Activated naive CD8-positive, alpha-beta T cell (primary cell): ENCODE data around the gene HIC1.

ENCODE experiments used
- H3K27ac Mint-ChIP-seq: one replicate; pipeline ENCODE4 v1.8.0; 2021; ENCODE audit warnings: mixed read lengths
- H3K27me3 Mint-ChIP-seq: one replicate; pipeline ENCODE4 v1.8.0; 2021; ENCODE audit warnings: mixed read lengths
- H3K36me3 Mint-ChIP-seq: one replicate; pipeline ENCODE4 v1.8.0; 2021; ENCODE audit warnings: mixed read lengths
- H3K4me1 Mint-ChIP-seq: one replicate; pipeline ENCODE4 v1.8.0; 2021; ENCODE audit warnings: low read depth, mixed read lengths
- H3K4me3 Mint-ChIP-seq: one replicate; pipeline ENCODE4 v1.8.0; 2021; ENCODE audit warnings: mild to moderate bottlenecking, mixed read lengths
- H3K9me3 Mint-ChIP-seq: one replicate; pipeline ENCODE4 v1.8.0; 2021; ENCODE audit warnings: low read depth, mixed read lengths

HIC1 gene

GRCh38 chr17:2068031-2068518, 13.2 kb downstream of the HIC1 start:
- peaks cover 33% of the 10 kb centered on the region for H3K36me3 Mint-ChIP-seq
- H3K27me3 Mint-ChIP-seq = no peaks in the 10 kb centered on the region
- peaks cover 27% of the 10 kb centered on the region for H3K4me1 Mint-ChIP-seq
- no peak overlapping the region for H3K4me3 Mint-ChIP-seq
- no peaks in the 10 kb centered on the region for H3K9me3 Mint-ChIP-seq
- H3K27ac Mint-ChIP-seq = no peak overlapping the region

GRCh38 chr17:2068519-2069051, 13.7 kb downstream of the HIC1 start:
- Mint-ChIP-seq H3K36me3 (peaks cover 29% of the 10 kb centered on the region), H3K4me3 (peak overlapping the region; percentile 40), H3K9me3 (no peaks in the 10 kb centered on the region), H3K27ac (peak overlapping the region; percentile 61), H3K4me1 (peaks cover 27% of the 10 kb centered on the region), H3K27me3 (no peaks in the 10 kb centered on the region)

DNA sequence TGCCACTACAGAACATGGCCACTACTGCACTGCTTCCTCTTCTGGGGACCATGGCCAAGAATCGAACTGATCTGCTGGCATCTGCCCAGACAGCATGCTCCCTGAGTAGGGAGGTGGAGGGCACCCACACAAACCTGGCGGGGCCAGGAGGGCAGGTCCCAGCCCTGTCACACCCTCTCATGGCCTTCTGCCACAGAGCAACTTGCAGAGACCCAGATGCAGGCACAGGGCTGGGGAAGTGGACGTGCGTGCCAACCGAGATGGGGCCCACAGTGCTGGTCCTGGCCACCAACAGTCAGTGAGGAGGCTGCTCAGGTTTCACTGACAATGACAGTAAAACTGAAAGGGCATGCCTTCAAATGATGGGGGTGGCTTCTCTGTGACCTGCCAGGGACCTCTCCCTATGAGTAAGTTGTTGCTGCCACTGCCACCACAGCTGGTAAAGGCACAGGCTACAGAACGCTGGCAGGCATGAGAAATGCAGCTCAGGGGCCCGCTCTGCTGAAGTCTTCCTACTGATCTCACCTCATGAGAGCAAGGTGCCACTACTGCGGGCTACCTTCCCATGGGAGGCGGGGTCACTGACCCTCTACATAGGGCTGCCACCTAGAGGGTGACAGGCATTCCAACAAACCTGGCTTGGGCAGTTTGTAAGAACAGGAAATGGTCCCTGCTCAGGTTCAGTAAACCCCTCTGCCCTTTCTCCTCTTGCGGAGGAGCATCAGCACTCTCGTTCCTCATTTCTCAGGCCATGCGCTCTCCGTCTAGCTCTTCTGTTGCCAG, 15.5 kb downstream of the HIC1 start:
- Mint-ChIP-seq H3K27me3 (no peaks in the 10 kb centered on the region), H3K9me3 (no peaks in the 10 kb centered on the region), H3K27ac (peak overlapping the region; percentile 86), H3K4me3 (peak overlapping the region; percentile 67), H3K4me1 (peaks cover 28% of the 10 kb centered on the region), H3K36me3 (peaks cover 28% of the 10 kb centered on the region)

GRCh38 chr17:2071024-2071385, 16.1 kb downstream of the HIC1 start:
- no peaks in the 10 kb centered on the region for H3K9me3 Mint-ChIP-seq
- peak overlapping the region; percentile 41 for H3K27ac Mint-ChIP-seq
- H3K27me3 Mint-ChIP-seq = no peaks in the 10 kb centered on the region
- H3K4me3 Mint-ChIP-seq = no peak overlapping the region
- H3K4me1 Mint-ChIP-seq = peaks cover 29% of the 10 kb centered on the region
- peaks cover 26% of the 10 kb centered on the region for H3K36me3 Mint-ChIP-seq

GRCh38 chr17:2071455-2072281, 16.8 kb downstream of the HIC1 start:
- H3K36me3 Mint-ChIP-seq = peaks cover 23% of the 10 kb centered on the region

GRCh38 chr17:2074919-2075318, 20.0 kb downstream of the HIC1 start:
- H3K4me1 Mint-ChIP-seq = peaks cover 18% of the 10 kb centered on the region
- no peaks in the 10 kb centered on the region for H3K27me3 Mint-ChIP-seq
- no peak overlapping the region for H3K4me3 Mint-ChIP-seq
- peaks cover 30% of the 10 kb centered on the region for H3K36me3 Mint-ChIP-seq
- no peak overlapping the region for H3K27ac Mint-ChIP-seq
- no peaks in the 10 kb centered on the region for H3K9me3 Mint-ChIP-seq

More at GRCh38 chr17:2071455-2072281, 16.8 kb downstream of the HIC1 start:
- Mint-ChIP-seq H3K4me1 (peaks cover 29% of the 10 kb centered on the region), H3K4me3 (no peak overlapping the region), H3K9me3 (no peaks in the 10 kb centered on the region), H3K27ac (no peak overlapping the region), H3K27me3 (no peaks in the 10 kb centered on the region)

- H3K4me3 Mint-ChIP-seq = no peak overlapping the region
- peaks cover 13% of the 10 kb centered on the region for H3K4me1 Mint-ChIP-seq
- no peak overlapping the region for H3K27ac Mint-ChIP-seq
- H3K27me3 Mint-ChIP-seq = no peaks in the 10 kb centered on the region
- H3K36me3 Mint-ChIP-seq = peaks cover 27% of the 10 kb centered on the region
- H3K9me3 Mint-ChIP-seq = no peaks in the 10 kb centered on the region
These were observed 20.6 kb downstream of the HIC1 start for GRCh38 chr17:2075336-2076086.

DNA sequence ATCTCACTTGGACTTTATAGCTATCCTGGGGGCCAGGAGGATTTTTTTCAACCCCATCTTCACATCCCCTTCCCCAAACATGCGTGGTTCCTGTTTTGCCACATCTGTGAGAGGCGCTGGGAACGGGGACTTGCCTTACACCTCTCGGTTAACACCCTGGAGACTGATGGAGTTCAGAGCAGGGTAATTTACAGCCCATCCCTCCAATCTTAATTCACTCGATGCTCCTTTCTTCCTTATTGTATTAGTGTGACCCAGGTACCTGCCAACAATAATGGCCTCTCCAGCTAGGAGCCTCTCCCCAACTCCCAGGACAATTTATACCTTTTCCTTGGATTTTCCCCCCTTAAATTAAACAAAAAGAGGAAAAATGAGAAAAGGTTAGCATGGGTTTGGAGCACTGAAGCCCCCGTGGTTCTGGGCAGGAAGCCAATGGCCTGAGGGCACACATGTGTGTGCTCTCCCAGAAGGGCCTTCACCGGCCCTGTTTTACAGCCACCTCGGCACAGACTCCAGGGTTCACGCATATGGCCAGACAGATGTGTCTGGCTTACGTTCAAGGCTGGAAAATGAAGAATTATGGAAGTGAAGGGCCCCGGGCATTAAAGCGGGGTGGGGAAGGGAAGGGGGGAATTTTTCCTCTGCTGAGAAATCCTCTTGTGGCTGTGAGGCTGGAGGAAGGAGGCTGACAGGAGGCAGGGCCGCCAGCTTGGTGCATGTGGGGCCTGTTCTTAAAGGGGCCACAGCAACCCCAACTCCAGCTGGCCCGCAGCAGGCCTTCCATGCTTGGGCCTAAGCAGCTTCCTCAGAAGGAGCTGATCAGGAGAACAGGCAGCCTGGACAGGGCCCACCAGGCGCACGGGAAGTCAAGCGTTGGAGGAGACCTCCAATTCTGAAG, 21.4 kb downstream of the HIC1 start:
- no peaks in the 10 kb centered on the region for H3K27me3 Mint-ChIP-seq
- no peaks in the 10 kb centered on the region for H3K9me3 Mint-ChIP-seq
- H3K27ac Mint-ChIP-seq = no peak overlapping the region
- H3K36me3 Mint-ChIP-seq = peaks cover 27% of the 10 kb centered on the region
- H3K4me3 Mint-ChIP-seq = no peak overlapping the region
- peaks cover 6% of the 10 kb centered on the region for H3K4me1 Mint-ChIP-seq

GRCh38 chr17:2077040-2077439, 22.1 kb downstream of the HIC1 start:
- no peaks in the 10 kb centered on the region for H3K9me3 Mint-ChIP-seq
- peaks cover 6% of the 10 kb centered on the region for H3K4me1 Mint-ChIP-seq
- H3K27me3 Mint-ChIP-seq = no peaks in the 10 kb centered on the region
- H3K4me3 Mint-ChIP-seq = no peak overlapping the region
- H3K36me3 Mint-ChIP-seq = peaks cover 32% of the 10 kb centered on the region
- H3K27ac Mint-ChIP-seq = no peak overlapping the region

GRCh38 chr17:2081564-2081963, 26.7 kb downstream of the HIC1 start:
- peaks cover 31% of the 10 kb centered on the region for H3K36me3 Mint-ChIP-seq
- no peaks in the 10 kb centered on the region for H3K27me3 Mint-ChIP-seq
- no peak overlapping the region for H3K27ac Mint-ChIP-seq
- no peak overlapping the region for H3K4me3 Mint-ChIP-seq
- peaks cover 3% of the 10 kb centered on the region for H3K4me1 Mint-ChIP-seq
- no peaks in the 10 kb centered on the region for H3K9me3 Mint-ChIP-seq

GRCh38 chr17:2082003-2082781, 27.3 kb downstream of the HIC1 start:
- Mint-ChIP-seq H3K4me3 (no peak overlapping the region), H3K36me3 (peaks cover 32% of the 10 kb centered on the region), H3K4me1 (peaks cover 7% of the 10 kb centered on the region)

DNA sequence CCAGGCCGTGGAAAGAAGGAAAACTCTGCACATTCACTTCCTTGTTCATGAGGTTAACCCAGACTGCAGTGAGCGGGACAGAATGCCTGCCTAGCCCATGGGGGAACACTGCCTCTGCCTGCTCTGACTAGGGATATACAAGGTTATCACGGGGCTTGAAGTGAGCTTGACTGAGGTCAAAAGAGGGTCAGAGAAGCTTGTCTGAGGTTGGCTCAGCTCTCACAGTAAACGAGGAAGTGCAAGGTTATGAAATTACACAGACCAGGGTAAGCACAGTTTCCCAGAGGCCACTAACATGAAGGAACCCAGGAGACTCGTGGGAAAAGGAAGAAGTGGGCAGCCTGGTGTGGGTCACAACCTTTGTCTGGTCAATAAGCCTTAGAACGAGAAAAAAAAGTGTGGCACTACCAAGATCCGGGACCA, 28.7 kb downstream of the HIC1 start:
- Mint-ChIP-seq H3K36me3 (peaks cover 26% of the 10 kb centered on the region), H3K4me3 (no peak overlapping the region), H3K27me3 (no peaks in the 10 kb centered on the region), H3K4me1 (peaks cover 21% of the 10 kb centered on the region), H3K9me3 (no peaks in the 10 kb centered on the region), H3K27ac (no peak overlapping the region)

More at GRCh38 chr17:2082003-2082781, 27.3 kb downstream of the HIC1 start:
- Mint-ChIP-seq H3K9me3 (no peaks in the 10 kb centered on the region), H3K27me3 (no peaks in the 10 kb centered on the region), H3K27ac (no peak overlapping the region)

DNA sequence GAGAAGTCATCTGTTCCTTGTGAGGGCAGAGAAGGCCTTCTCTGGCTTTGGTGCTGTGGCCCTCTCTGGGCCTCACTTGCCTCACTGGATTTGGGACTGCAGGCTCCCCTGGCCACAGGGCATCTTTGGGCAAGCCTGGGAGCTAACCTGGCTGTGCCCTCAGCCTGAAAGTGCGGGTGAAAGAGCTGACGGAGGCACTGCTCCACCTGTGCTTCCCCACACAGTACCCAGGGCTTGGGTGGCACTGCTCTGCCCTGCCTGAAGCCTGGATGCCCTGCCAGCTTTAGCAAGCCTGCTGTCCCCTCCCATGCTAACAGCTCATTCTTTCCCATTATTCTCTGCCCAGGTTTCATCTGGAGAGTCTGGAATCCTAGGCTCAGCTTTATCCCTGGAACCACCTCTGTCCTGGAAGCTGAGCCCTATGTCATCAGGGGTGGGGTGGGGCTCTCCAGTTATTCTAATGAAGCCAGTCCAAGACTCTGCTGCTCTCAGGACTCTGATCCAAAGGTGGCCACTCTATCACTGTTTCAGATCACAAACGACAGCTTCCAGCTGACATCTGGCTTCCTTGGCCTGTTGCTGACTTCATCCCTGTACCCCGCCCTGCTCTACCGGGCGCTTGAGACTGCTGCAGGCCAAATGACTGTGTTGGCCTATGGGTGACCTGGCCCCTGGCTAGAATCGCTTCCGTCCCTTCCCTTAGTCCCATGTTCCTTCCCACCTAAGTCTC, 29.3 kb downstream of the HIC1 start:
- H3K4me3 Mint-ChIP-seq = no peak overlapping the region
- no peaks in the 10 kb centered on the region for H3K9me3 Mint-ChIP-seq
- H3K27me3 Mint-ChIP-seq = no peaks in the 10 kb centered on the region
- H3K36me3 Mint-ChIP-seq = peaks cover 25% of the 10 kb centered on the region
- no peak overlapping the region for H3K27ac Mint-ChIP-seq
- peaks cover 27% of the 10 kb centered on the region for H3K4me1 Mint-ChIP-seq
